ENCODE data around the gene SORBS2.

DNA sequence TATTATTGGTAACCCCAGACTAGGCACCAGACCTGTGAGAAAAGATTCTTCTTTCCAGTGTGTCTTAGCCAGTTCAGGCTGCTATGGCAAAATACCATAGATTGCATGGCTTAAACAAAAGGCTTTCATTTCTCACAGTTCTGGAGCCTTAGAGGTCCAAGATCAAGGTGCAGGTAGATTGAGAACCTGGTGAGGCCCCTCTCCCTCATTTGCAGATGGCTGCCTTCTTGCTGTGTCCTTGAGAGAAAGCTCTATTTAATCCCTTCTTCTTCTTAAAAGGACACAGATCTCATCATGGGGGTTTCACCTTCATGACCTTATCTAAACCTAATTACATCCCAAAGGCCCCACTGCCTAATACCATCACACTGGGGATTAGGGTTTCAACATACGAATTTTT lies 273.2 kb downstream of the SORBS2 start:
- TF ChIP-seq EZH2 (IDR thresholded peaks at IDR 0.05; ENCODE audit: insufficient read depth, poor library complexity, severe bottlenecking), result no peak
- no peak for TF ChIP-seq EZH2phosphoT487 (IDR thresholded peaks at IDR 0.05; ENCODE audit: insufficient read depth, low read depth)

Measured in GM23248 (cell line).